Stomach smooth muscle (tissue), 2 donors: Measurements from ENCODE around the gene PHKA1.

Experiments
- H3K27ac ChIP-seq: one replicate; pipeline ENCODE4 v1.7.0; 2013; ENCODE audit warnings: mild to moderate bottlenecking, low read length, inconsistent platforms
- H3K27me3 ChIP-seq, 2 donors: one replicate each; pipeline ENCODE4 v1.7.0; 2013; ENCODE audit warnings: low read length in 2 of 2; ENCODE audit not compliant: insufficient read depth in 2 of 2, control insufficient read depth in 1 of 2
- H3K36me3 ChIP-seq, 2 donors: one replicate each; pipeline ENCODE4 v1.7.0; 2013; ENCODE audit warnings: low read length in 2 of 2; ENCODE audit not compliant: control insufficient read depth in 2 of 2, insufficient read depth in 2 of 2
- H3K4me1 ChIP-seq: one replicate; pipeline ENCODE4 v1.7.0; 2013; ENCODE audit warnings: low read length; ENCODE audit not compliant: control insufficient read depth, insufficient read depth
- H3K4me3 ChIP-seq, 2 donors: one replicate each; pipeline ENCODE4 v1.7.0; 2013; ENCODE audit warnings: low read length in 2 of 2
- H3K9ac ChIP-seq, 2 donors: one replicate each; pipeline ENCODE4 v1.7.0; 2013; ENCODE audit warnings: low read length in 2 of 2, mild to moderate bottlenecking in 1 of 2
- H3K9me3 ChIP-seq, 2 donors: one replicate each; pipeline ENCODE4 v1.7.0; 2013; ENCODE audit warnings: low read length in 2 of 2; ENCODE audit not compliant: control insufficient read depth in 2 of 2
- donor health status: healthy.
- donor health status: Pancreatic carcinoma.

PHKA1 gene

GRCh38 chrX:72539822-72540221 lies 174.3 kb downstream of the PHKA1 start:
- no peak overlapping the region for H3K4me3 ChIP-seq
- H3K9ac ChIP-seq = no peak overlapping the region
- no peaks in the 10 kb centered on the region for H3K9me3 ChIP-seq
- no peak overlapping the region for H3K27ac ChIP-seq
- no peaks in the 10 kb centered on the region for H3K4me1 ChIP-seq
- no peaks in the 10 kb centered on the region for H3K36me3 ChIP-seq
- H3K27me3 ChIP-seq = peaks cover 0 to 2% of the 10 kb centered on the region in 2 donors

DNA sequence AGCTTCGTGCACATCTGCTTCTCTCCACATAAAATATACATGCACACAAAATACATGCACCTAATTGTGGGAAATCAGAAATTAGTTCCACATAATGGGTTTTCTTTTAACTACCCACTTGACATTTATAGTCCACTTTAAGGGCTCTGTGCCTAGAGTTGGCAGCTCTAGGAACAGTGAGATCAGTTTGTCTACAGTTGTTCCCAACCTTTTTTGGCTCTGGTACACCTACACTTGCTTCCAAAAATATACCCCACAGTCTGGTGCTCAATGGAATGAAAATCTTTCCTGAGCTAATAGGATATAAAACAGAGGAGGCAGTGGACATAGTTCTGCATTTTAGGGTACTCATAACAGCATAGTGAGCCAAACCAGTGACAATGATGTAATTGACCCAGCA lies 177.6 kb downstream of the PHKA1 start:
- no peak overlapping the region for H3K27ac ChIP-seq
- no peak overlapping the region for H3K4me3 ChIP-seq
- H3K27me3 ChIP-seq = no peaks in the 10 kb centered on the region
- no peaks in the 10 kb centered on the region for H3K36me3 ChIP-seq
- no peak overlapping the region for H3K9ac ChIP-seq
- no peaks in the 10 kb centered on the region for H3K9me3 ChIP-seq
- H3K4me1 ChIP-seq = no peaks in the 10 kb centered on the region

DNA sequence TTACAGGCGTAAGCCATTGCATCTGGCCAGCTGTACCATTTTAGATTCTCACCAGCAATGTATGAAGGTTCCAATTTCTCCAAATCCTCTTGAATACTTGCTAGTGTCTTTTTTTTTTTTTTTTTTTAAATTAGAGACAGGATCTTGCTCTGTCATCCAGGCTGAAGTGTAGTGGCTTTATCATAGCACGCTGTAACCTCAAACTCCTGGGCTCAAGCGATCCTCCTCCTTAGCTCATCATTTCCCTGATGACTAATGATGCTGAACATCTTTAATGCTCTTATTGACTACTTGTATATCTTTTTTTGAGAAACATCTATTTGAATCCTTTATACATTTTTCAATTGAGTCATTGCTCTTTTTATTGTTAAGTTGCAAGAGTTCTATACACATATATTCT lies 181.7 kb downstream of the PHKA1 start:
- Histone ChIP-seq H3K9me3 (peaks cover 0 to 2% of the 10 kb centered on the region in 2 donors), H3K4me3 (no peak overlapping the region), H3K9ac (no peak overlapping the region)

More for the DNA sequence above, 181.7 kb downstream of the PHKA1 start:
- Histone ChIP-seq H3K4me1 (no peaks in the 10 kb centered on the region), H3K27ac (no peak overlapping the region), H3K36me3 (no peaks in the 10 kb centered on the region), H3K27me3 (peaks cover 0 to 3% of the 10 kb centered on the region in 2 donors)
